Fibroblast of upper back skin (primary cell): ENCODE data around the gene WDFY2.
"Not testable (repeated sequence)": the region's sequence is repeated elsewhere in the genome, so short reads cannot be mapped to it uniquely, and the experiment has no call there.

Source experiments
- DNase-seq: peaks from one replicate; pipeline ENCODE4 v3.0.0-alpha.2; 2013

WDFY2 gene

GRCh38 chr13:51564671-51565070 is 19.6 kb upstream of the WDFY2 start:
- no peak for DNase-seq

GRCh38 chr13:51569001-51569400 is 15.3 kb upstream of the WDFY2 start:
- not testable (repeated sequence) for DNase-seq

- no peak for DNase-seq
Measured at GRCh38 chr13:51576754-51577153, 7.5 kb upstream of the WDFY2 start.

GRCh38 chr13:51577690-51578089 is 6.6 kb upstream of the WDFY2 start:
- no peak for DNase-seq

- DNase-seq: no peak
Measured at GRCh38 chr13:51579676-51580075, 4.6 kb upstream of the WDFY2 start.

GRCh38 chr13:51581148-51581820 is 3.0 kb upstream of the WDFY2 start:
- DNase-seq: no peak

- no peak for DNase-seq
Measured at GRCh38 chr13:51583469-51583874, 790 bp upstream of the WDFY2 start.

- DNase-seq: peak; percentile 47
Measured at GRCh38 chr13:51584731-51585672, 740 bp downstream of the WDFY2 start.

GRCh38 chr13:51585696-51586095 is 1.4 kb downstream of the WDFY2 start:
- peak; percentile 52 for DNase-seq

- no peak for DNase-seq
Measured at GRCh38 chr13:51587372-51587771, 3.1 kb downstream of the WDFY2 start.

GRCh38 chr13:51588406-51588949 is 4.2 kb downstream of the WDFY2 start:
- no peak for DNase-seq

- DNase-seq: no peak
Measured at GRCh38 chr13:51589793-51590192, 5.5 kb downstream of the WDFY2 start.

GRCh38 chr13:51590231-51590970 is 6.1 kb downstream of the WDFY2 start:
- DNase-seq: no peak

GRCh38 chr13:51590971-51591627 is 6.8 kb downstream of the WDFY2 start:
- peak; percentile 94 for DNase-seq

GRCh38 chr13:51591938-51592337 is 7.7 kb downstream of the WDFY2 start:
- DNase-seq: not testable (repeated sequence)

- DNase-seq: no peak
Measured at GRCh38 chr13:51594432-51594831, 10.2 kb downstream of the WDFY2 start.

GRCh38 chr13:51595416-51595815 is 11.2 kb downstream of the WDFY2 start:
- DNase-seq: no peak

GRCh38 chr13:51596541-51596940 is 12.3 kb downstream of the WDFY2 start:
- DNase-seq: peak; percentile 60

GRCh38 chr13:51599444-51600176 is 15.3 kb downstream of the WDFY2 start:
- no peak for DNase-seq

- no peak for DNase-seq
Measured at GRCh38 chr13:51600703-51601102, 16.4 kb downstream of the WDFY2 start.
